Spleen (tissue), 11 donors: ENCODE data around the gene CUEDC1. TPM values are rescaled to one million over a fixed set of nuclear protein-coding genes. Genes with fewer than 3 reads are reported as not detected.

Source experiments
- DNase-seq: peaks from one replicate; pipeline ENCODE4 v3.0.0-alpha.2; 2020
- H3K27ac ChIP-seq, 8 donors: fragments of 200-600 bp; sonication (generic) in 7 of 8; 1 replicate in 4 of 8; 2 replicates in 4 of 8; pipeline versions ENCODE4 v1.5.0 to v1.8.0; 2016 to 2021; ENCODE audit warnings: inconsistent platforms in 4 of 8, mild to moderate bottlenecking in 4 of 8, moderate library complexity in 1 of 8
- H3K27me3 ChIP-seq, 7 donors: fragments of 200-600 bp; sonication (generic) in 6 of 7; replicated peaks in 1 of 7; 1 replicate in 4 of 7; 2 replicates in 3 of 7; pipeline versions ENCODE4 v1.5.0 to v1.8.0; 2016 to 2021; ENCODE audit warnings: inconsistent platforms in 3 of 7, mild to moderate bottlenecking in 1 of 7
- H3K36me3 ChIP-seq, 6 donors: fragments of 200-600 bp; sonication (generic) in 5 of 6; 1 replicate in 4 of 6; 2 replicates in 2 of 6; pipeline versions ENCODE4 v1.5.0 to v1.8.0; 2016 to 2021; ENCODE audit warnings: inconsistent platforms in 2 of 6
- H3K4me1 ChIP-seq, 6 donors: fragments of 200-600 bp; sonication (generic) in 5 of 6; 1 replicate in 3 of 6; 2 replicates in 3 of 6; pipeline versions ENCODE4 v1.5.0 to v1.8.0; 2016 to 2021; ENCODE audit warnings: inconsistent platforms in 3 of 6
- H3K4me3 ChIP-seq, 8 donors: fragments of 200-600 bp; sonication (generic) in 7 of 8; 1 replicate in 4 of 8; 2 replicates in 4 of 8; pipeline versions ENCODE4 v1.5.0 to v1.8.0; 2016 to 2021; ENCODE audit warnings: inconsistent platforms in 4 of 8, mild to moderate bottlenecking in 4 of 8, moderate library complexity in 2 of 8
- H3K9me3 ChIP-seq, 8 donors: fragments of 200-600 bp; sonication (generic) in 7 of 8; 1 replicate in 4 of 8; 2 replicates in 4 of 8; pipeline versions ENCODE4 v1.5.0 to v1.8.0; 2016 to 2021; ENCODE audit warnings: inconsistent platforms in 4 of 8
- POLR2A ChIP-seq, 3 donors: fragments of 450-650 bp; IDR thresholded peaks; one replicate each; pipeline ENCODE4 v1.5.1; 2017; ENCODE audit warnings: antibody characterized with exemption in 3 of 3, mild to moderate bottlenecking in 1 of 3
- POLR2AphosphoS5 ChIP-seq, 3 donors: sonication (generic); formaldehyde crosslinking; IDR thresholded peaks; one replicate each; pipeline ENCODE4 v1.5.1; 2017; ENCODE audit warnings: antibody characterized with exemption in 3 of 3
- WGBS, 5 donors: extraction: QIAGEN DNeasy Blood & Tissue Kit in 3 of 5; methylation state at CpG; one replicate each; pipeline versions ENCODE4 v1.1.5 to v1.1.7; 2013 to 2018; 5-methylcytosine and 5-hydroxymethylcytosine counted together
- intact Hi-C: fragments of 100-400 bp; cut with DNase I; formaldehyde crosslinking; loops from one replicate; pipeline ENCODE4 v1.15.0; 2023; ENCODE audit warnings: low total_unique reads
- polyA plus RNA-seq, 3 donors: library from polyadenylated mRNA; stranded (reverse); fragments of 200-250 nt; gene quantifications; one replicate each; pipeline ENCODE4 v1.2.1, GENCODE V29; 2013
- total RNA-seq, 7 donors: library from RNA; depleted of rRNA in 3 of 7; stranded (reverse); fragments of >200 nt in 3 of 7; fragmentation: NEBNext Ultra II Directional in 4 of 7; extraction: Animal tissue kit (Norgen Biotek cat#: 25700) in 4 of 7; gene quantifications; one replicate each; pipeline versions ENCODE4 v1.1.0 to v1.2.1, GENCODE V29; 2016 to 2021
- TF ChIP-seq, protein P1 (sequence below), 11 experiments: fragments of 200-600 bp in 7 of 11; fragments of 450-650 bp in 4 of 11; sonication (generic) in 4 of 11; IDR thresholded peaks in 8 of 11; conservative IDR thresholded peaks in 3 of 11; 1 replicate in 7 of 11; 2 replicates in 4 of 11; pipeline versions ENCODE4 v1.4.0 to v1.8.0; 2016 to 2021; ENCODE audit warnings: antibody characterized with exemption in 11 of 11, inconsistent platforms in 4 of 11, mild to moderate bottlenecking in 1 of 11
- donor health status: healthy with polysubstance abuse.
- donor health status: DM: no; HTN: no; CAD: no; lungs with moderate emphysema.
- donor health status: DM: no; HTN: no; CAD: no.
- donor health status: Bipolar disorder and iron deficiency.
- donor health status: healthy.
- donor health status: DM: no; HTN: no; CAD: no.
- donor health status: DM: yes; HTN: yes; CAD: no.

Gene CUEDC1
- total and polyA plus RNA-seq, 10 donors = 5.4 to 23.5 (median 15.6) TPM

DNA sequence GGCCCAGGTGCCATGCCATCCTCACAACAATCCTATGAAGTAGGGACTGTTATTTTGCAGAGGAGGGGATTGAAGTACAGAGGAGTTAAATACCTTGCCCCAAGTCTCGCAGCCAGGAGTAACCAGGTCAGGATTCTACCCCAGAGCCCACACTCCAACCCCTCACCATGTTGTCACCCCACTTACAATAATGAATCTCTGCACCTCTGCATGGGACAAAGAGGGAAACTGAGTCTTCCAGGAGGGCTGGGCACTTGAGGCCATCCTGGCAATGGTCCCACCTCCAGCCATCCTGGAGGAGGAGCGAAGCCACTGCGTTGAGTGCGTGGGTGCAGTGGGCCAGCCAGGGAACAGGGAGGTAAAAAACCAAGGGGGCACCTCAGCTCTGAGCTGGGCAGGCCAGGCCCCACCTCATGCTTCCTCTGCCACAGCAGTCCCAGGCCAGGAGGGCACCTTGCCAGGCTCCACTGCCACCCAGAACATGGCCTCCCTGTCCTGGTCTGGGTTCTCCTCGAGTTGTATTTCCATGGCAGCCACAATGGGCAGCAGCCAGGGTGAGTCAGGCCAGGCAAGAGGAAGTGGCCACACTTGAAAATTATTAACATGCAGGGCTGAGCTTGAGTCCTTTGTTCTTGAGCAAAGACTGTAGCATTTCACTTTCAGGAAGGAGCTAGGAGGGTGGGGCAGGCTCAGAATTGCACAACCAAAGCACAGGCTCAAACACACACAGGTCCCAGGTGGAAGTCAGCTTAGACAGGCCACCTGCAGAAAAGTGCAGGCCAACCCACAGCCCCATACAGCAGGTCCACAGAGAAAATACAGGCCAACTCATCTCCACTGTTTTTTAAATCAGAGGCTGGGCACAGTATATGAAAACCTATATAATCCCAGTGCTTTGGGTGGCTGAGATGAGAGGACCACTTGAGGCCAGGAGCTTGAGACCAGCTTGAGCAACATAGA, 52.1 kb downstream of the CUEDC1 start:
- no peaks in the 10 kb centered on the region for H3K36me3 ChIP-seq
- H3K9me3 ChIP-seq = no peaks in the 10 kb centered on the region
- TF ChIP-seq POLR2A (IDR thresholded peaks at IDR 0.05) = no peak
- TF ChIP-seq POLR2AphosphoS5 (IDR thresholded peaks at IDR 0.05) = peak; percentile 69 to 73 (median 73)
- TF ChIP-seq, protein P1, sequence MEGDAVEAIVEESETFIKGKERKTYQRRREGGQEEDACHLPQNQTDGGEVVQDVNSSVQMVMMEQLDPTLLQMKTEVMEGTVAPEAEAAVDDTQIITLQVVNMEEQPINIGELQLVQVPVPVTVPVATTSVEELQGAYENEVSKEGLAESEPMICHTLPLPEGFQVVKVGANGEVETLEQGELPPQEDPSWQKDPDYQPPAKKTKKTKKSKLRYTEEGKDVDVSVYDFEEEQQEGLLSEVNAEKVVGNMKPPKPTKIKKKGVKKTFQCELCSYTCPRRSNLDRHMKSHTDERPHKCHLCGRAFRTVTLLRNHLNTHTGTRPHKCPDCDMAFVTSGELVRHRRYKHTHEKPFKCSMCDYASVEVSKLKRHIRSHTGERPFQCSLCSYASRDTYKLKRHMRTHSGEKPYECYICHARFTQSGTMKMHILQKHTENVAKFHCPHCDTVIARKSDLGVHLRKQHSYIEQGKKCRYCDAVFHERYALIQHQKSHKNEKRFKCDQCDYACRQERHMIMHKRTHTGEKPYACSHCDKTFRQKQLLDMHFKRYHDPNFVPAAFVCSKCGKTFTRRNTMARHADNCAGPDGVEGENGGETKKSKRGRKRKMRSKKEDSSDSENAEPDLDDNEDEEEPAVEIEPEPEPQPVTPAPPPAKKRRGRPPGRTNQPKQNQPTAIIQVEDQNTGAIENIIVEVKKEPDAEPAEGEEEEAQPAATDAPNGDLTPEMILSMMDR (IDR thresholded peaks at IDR 0.05 in 8 of 11, conservative IDR thresholded peaks at IDR 0.05 in 3 of 11) = peak in 1 of 11 experiments; percentile 19
- H3K4me1 ChIP-seq = peaks cover 29 to 85% (median 60%) of the 10 kb centered on the region in 6 donors
- intact Hi-C loops = no loop called here
- H3K27ac ChIP-seq = peak overlapping the region; percentile 55 to 91 (median 85)
- peaks cover 0 to 3% (median 0%) of the 10 kb centered on the region in 7 donors for H3K27me3 ChIP-seq
- peak overlapping the region in 1 of 8 donors; percentile 21 for H3K4me3 ChIP-seq
- WGBS, 5 donors = 57 to 75% (median 62%) methylated on average over 5 of the region's 5 CpGs
- DNase-seq = peak; percentile 90

DNA sequence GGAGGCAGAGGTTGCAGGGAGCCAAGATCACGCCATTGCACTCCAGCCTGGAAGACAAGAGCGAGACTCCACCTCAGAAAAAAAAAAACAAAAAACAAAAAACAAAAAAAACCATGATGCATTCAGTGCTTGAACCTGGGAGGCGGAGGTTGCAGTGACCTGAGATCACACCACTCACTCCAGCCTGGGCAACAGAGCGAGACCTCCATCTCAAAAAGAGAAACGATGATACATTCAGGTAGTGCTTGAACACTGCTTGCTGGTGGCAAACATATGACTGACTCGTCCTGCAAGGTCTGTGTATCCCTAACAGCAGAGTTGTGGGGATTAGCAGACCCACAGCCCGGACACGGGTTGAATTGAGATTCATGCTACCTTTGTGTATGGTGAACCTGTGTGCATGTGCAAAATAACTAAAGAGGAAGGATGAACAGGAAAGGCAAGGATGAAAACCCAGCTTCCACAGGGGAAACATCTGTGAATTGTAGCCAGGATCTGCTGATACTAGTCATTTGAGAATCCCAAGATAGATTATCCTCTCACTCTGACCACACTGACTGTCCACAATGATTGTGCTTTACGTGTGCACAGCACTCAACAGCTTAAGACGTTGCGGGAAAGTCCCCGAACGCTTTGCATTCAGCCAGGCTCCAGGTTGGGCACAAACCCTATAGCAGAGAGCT, 53.0 kb downstream of the CUEDC1 start:
- Histone ChIP-seq H3K36me3 (no peaks in the 10 kb centered on the region), H3K4me3 (peak overlapping the region in 1 of 8 donors; percentile 21), H3K27ac (peak overlapping the region in 6 of 8 donors; percentile 79 to 91 (median 86)), H3K9me3 (no peaks in the 10 kb centered on the region), H3K27me3 (no peaks in the 10 kb centered on the region), H3K4me1 (peaks cover 29 to 94% (median 62%) of the 10 kb centered on the region in 6 donors)
- TF ChIP-seq, protein P1 (IDR thresholded peaks at IDR 0.05 in 8 of 11, conservative IDR thresholded peaks at IDR 0.05 in 3 of 11) = no peak
- no peak for TF ChIP-seq POLR2A (IDR thresholded peaks at IDR 0.05)
- TF ChIP-seq POLR2AphosphoS5 (IDR thresholded peaks at IDR 0.05) = no peak
- intact Hi-C loops = no loop called here
- WGBS, 5 donors = 64 to 78% (median 69%) methylated on average over 10 to 13 of the region's 13 CpGs
- no peak for DNase-seq

DNA sequence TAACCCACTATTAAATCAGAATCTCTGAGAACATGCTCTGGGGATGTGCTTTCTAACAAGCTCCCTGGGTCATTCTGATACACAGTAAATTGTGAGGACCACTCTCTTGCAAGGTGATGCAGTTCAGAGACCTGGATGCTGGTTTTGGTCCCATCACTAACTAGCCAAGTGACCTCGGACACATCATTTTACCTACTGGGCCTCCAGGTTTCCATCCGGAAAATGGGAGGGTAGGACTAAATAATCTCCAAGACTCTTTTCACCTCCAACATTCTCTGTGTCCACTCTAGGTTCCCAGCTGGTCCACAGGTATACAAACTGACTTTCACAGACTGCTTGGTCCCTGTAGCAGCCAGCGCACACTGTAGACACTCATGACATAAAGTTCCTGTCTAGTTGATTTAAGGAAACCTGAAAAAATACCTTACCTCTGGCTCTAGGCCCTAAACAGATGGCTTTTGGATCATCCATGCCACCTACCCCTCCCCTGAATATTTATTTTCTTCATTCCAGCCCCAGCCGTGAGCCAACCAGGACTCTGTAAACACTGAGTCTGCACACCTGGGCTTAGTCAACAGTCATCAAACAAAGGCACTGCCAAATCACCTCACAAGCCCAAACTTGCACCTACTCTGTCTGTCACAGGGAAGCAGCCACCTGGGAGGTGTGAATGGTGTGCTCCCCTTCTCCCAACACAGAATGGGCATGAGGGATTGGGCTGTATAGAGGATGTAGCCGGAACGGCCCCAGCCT, 54.0 kb downstream of the CUEDC1 start:
- Histone ChIP-seq H3K27me3 (no peaks in the 10 kb centered on the region), H3K36me3 (no peaks in the 10 kb centered on the region), H3K27ac (peak overlapping the region in 1 of 8 donors; percentile 77), H3K4me3 (no peak overlapping the region), H3K4me1 (peaks cover 29 to 95% (median 62%) of the 10 kb centered on the region in 6 donors), H3K9me3 (no peaks in the 10 kb centered on the region)
- no peak for DNase-seq
- TF ChIP-seq POLR2AphosphoS5 (IDR thresholded peaks at IDR 0.05) (no peak), POLR2A (IDR thresholded peaks at IDR 0.05) (no peak)
- TF ChIP-seq, protein P1 (IDR thresholded peaks at IDR 0.05 in 8 of 11, conservative IDR thresholded peaks at IDR 0.05 in 3 of 11) = no peak
- 86 to 95% (median 93%) methylated on average over 6 of the region's 6 CpGs for WGBS, 5 donors
- intact Hi-C loops = no loop called here
